ENCODE results near the gene LGALS7B. TPM values are rescaled to one million over a fixed set of nuclear protein-coding genes. Genes with fewer than 3 reads are reported as not detected.

The LGALS7B gene
- total and polyA plus RNA-seq, 2 experiments from 2014 or later: 2.4 to 6.6 TPM

GRCh38 chr19:38812009-38812840, 23.2 kb downstream of the LGALS7B start:
- no peaks in the 10 kb centered on the region for H3K79me2 ChIP-seq (replicated peaks; ENCODE audit: insufficient read depth)
- no peaks in the 10 kb centered on the region for H3K9me2 ChIP-seq (ENCODE audit: insufficient read depth)
- Mint-ChIP-seq H3K4me1 (no peaks in the 10 kb centered on the region; the same call in 2 of the 3 replicates), H3K27me3 (ENCODE audit: insufficient read depth, low read depth, poor library complexity) (peaks cover 13% of the 10 kb centered on the region), H3K27ac (no peak overlapping the region), H3K36me3 (ENCODE audit: low read depth) (peaks cover 23% of the 10 kb centered on the region), H3K9me3 (peaks cover 5% of the 10 kb centered on the region; the same call in 2 of the 3 replicates), H3K4me3 (no peak overlapping the region)
- no peak overlapping the region for H3K27ac ChIP-seq (ENCODE audit: low read depth)
- no peaks in the 10 kb centered on the region for H4K20me1 ChIP-seq (replicated peaks; ENCODE audit: insufficient read depth)
- H2AFZ ChIP-seq: no peak overlapping the region
- no peak overlapping the region for H3K4me3 ChIP-seq
- no peaks in the 10 kb centered on the region for H3K4me1 ChIP-seq (ENCODE audit: insufficient read depth)
- no peaks in the 10 kb centered on the region for H3K27me3 ChIP-seq (ENCODE audit: insufficient read depth)
- ATAC-seq (no peak), DNase-seq (ENCODE audit: low spot score) (no peak)
- no peaks in the 10 kb centered on the region for H3F3A ChIP-seq (replicated peaks; ENCODE audit: low read depth)
- H3K4me2 ChIP-seq: no peak overlapping the region
- TF ChIP-seq ZNF114 (CRISPR knock-in tag; IDR thresholded peaks at IDR 0.05) (no peak), STAT1 (IDR thresholded peaks at IDR 0.05; ENCODE audit: unreplicated experiment) (no peak)
- no peaks in the 10 kb centered on the region for H3K36me3 ChIP-seq (ENCODE audit: insufficient read depth)

DNA sequence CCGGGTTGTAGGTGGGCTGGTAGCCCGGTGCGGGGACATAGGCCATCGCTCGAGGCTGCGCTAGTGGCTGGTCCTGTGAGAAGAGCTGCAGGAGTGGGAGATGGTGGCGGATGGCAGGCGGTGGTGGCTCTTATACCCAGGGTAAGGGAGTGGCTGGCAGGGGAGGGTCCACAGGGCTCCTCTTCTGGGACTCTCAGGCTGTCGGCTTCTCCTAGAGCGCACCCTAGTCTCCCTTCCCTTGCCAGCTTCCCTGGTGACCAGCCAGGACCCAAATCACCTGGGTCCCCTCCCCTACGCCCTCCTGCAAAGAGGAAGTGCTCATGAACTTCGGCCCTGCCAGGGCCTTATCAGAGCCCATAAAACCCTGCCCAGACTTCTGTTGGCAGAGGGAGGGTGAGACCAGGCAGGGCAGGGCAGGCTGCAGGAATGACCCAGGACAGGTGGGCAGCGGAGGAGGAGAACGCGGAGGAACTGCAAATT, 23.9 kb downstream of the LGALS7B start, which contains the start of gene LGALS4:
Gene LGALS4 (minus strand): TSS at position 105 of the 480 bp plus-strand sequence. CDS start 59 bp downstream, at position 46.
- Histone ChIP-seq H3K36me3 (ENCODE audit: insufficient read depth) (no peaks in the 10 kb centered on the region), H3K4me1 (ENCODE audit: insufficient read depth) (no peaks in the 10 kb centered on the region), H3K4me2 (no peak within 1 kb of the TSS), H2AFZ (no peak within 1 kb of the TSS), H3K27me3 (ENCODE audit: insufficient read depth) (no peaks in the 10 kb centered on the region), H3K9me2 (ENCODE audit: insufficient read depth) (no peaks in the 10 kb centered on the region), H3K27ac (ENCODE audit: low read depth) (no peak within 1 kb of the TSS), H3K4me3 (no peak within 1 kb of the TSS), H3K79me2 (replicated peaks; ENCODE audit: insufficient read depth) (no peaks in the 10 kb centered on the region), H4K20me1 (replicated peaks; ENCODE audit: insufficient read depth) (no peaks in the 10 kb centered on the region), H3F3A (replicated peaks; ENCODE audit: low read depth) (no peaks in the 10 kb centered on the region)
- Mint-ChIP-seq H3K4me3 (no peak within 1 kb of the TSS), H3K27me3 (ENCODE audit: insufficient read depth, low read depth, poor library complexity) (peaks cover 13% of the 10 kb centered on the region), H3K27ac (no peak within 1 kb of the TSS), H3K9me3 (peaks cover 5% of the 10 kb centered on the region; the same call in 2 of the 3 replicates), H3K4me1 (no peaks in the 10 kb centered on the region), H3K36me3 (ENCODE audit: low read depth) (peaks cover 23% of the 10 kb centered on the region)
- TF ChIP-seq EZH2 (IDR thresholded peaks at IDR 0.05; ENCODE audit: low read depth, unreplicated experiment) (no peak), ZNF331 (CRISPR knock-in tag; IDR thresholded peaks at IDR 0.05; ENCODE audit: low read depth) (no peak), CREB1 (CRISPR knock-in tag; IDR thresholded peaks at IDR 0.05; ENCODE audit: low read depth) (no peak), POLR2AphosphoS5 (IDR thresholded peaks at IDR 0.05; ENCODE audit: low read depth) (no peak), STAT1 (IDR thresholded peaks at IDR 0.05; ENCODE audit: unreplicated experiment) (no peak), NANOG (IDR thresholded peaks at IDR 0.05; ENCODE audit: borderline replicate concordance) (no peak), ZNF114 (CRISPR knock-in tag; IDR thresholded peaks at IDR 0.05) (no peak)
- TF ChIP-seq, protein P1, sequence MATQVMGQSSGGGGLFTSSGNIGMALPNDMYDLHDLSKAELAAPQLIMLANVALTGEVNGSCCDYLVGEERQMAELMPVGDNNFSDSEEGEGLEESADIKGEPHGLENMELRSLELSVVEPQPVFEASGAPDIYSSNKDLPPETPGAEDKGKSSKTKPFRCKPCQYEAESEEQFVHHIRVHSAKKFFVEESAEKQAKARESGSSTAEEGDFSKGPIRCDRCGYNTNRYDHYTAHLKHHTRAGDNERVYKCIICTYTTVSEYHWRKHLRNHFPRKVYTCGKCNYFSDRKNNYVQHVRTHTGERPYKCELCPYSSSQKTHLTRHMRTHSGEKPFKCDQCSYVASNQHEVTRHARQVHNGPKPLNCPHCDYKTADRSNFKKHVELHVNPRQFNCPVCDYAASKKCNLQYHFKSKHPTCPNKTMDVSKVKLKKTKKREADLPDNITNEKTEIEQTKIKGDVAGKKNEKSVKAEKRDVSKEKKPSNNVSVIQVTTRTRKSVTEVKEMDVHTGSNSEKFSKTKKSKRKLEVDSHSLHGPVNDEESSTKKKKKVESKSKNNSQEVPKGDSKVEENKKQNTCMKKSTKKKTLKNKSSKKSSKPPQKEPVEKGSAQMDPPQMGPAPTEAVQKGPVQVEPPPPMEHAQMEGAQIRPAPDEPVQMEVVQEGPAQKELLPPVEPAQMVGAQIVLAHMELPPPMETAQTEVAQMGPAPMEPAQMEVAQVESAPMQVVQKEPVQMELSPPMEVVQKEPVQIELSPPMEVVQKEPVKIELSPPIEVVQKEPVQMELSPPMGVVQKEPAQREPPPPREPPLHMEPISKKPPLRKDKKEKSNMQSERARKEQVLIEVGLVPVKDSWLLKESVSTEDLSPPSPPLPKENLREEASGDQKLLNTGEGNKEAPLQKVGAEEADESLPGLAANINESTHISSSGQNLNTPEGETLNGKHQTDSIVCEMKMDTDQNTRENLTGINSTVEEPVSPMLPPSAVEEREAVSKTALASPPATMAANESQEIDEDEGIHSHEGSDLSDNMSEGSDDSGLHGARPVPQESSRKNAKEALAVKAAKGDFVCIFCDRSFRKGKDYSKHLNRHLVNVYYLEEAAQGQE (IDR thresholded peaks at IDR 0.05; ENCODE audit: unreplicated experiment): no peak
- ATAC-seq: no peak; the same call in 1 of the 3 replicates
- DNase-seq (ENCODE audit: low spot score): no peak
